HL-60/S4 treated with retinoic acid at 250 ng/mL for 4 days and 3 days (cell line): ENCODE data around the gene SLC37A4.
"Not testable (repeated sequence)": the region's sequence is repeated elsewhere in the genome, so short reads cannot be mapped to it uniquely, and the experiment has no call there.

Experiments
- in situ Hi-C: fragments of 300-500 bp; cut with MboI; formaldehyde crosslinking; loops from 2 replicates; pipeline ENCODE4 v1.7.0; 2022; ENCODE audit warnings: low sequenced_read_pairs

SLC37A4 gene

GRCh38 chr11:119042927-119043326 lies 12.2 kb upstream of the SLC37A4 start:
- in situ Hi-C loops, result no loop called here

- in situ Hi-C loops, result no loop called here
Observed at GRCh38 chr11:119041821-119042514, 11.3 kb upstream of the SLC37A4 start.

GRCh38 chr11:119039471-119039870 lies 8.8 kb upstream of the SLC37A4 start:
- in situ Hi-C loops, result not testable (repeated sequence)

- in situ Hi-C loops, result no loop called here
Observed at GRCh38 chr11:119038884-119039283, 8.2 kb upstream of the SLC37A4 start.

GRCh38 chr11:119034813-119035212 lies 4.1 kb upstream of the SLC37A4 start:
- in situ Hi-C loops, result no loop called here

GRCh38 chr11:119033421-119033820 lies 2.7 kb upstream of the SLC37A4 start:
- in situ Hi-C loops, result not testable (repeated sequence)

GRCh38 chr11:119031912-119032280 lies 1.2 kb upstream of the SLC37A4 start:
- in situ Hi-C loops, result no loop called here

GRCh38 chr11:119030029-119030328 lies 698 bp downstream of the SLC37A4 start:
- in situ Hi-C loops, result no loop called here

- in situ Hi-C loops, result no loop called here
Observed at GRCh38 chr11:119029340-119030028, 1.2 kb downstream of the SLC37A4 start.

- in situ Hi-C loops, result no loop called here
Observed at GRCh38 chr11:119029069-119029339, 1.7 kb downstream of the SLC37A4 start.

- in situ Hi-C loops, result no loop called here
Observed at GRCh38 chr11:119028346-119029068, 2.2 kb downstream of the SLC37A4 start.

GRCh38 chr11:119027561-119028345 lies 2.9 kb downstream of the SLC37A4 start:
- in situ Hi-C loops, result no loop called here

- in situ Hi-C loops, result no loop called here
Observed at GRCh38 chr11:119026970-119027369, 3.7 kb downstream of the SLC37A4 start.

GRCh38 chr11:119025978-119026766 lies 4.5 kb downstream of the SLC37A4 start:
- in situ Hi-C loops, result no loop called here

GRCh38 chr11:119025541-119025940 lies 5.1 kb downstream of the SLC37A4 start:
- in situ Hi-C loops, result no loop called here

GRCh38 chr11:119025099-119025473 lies 5.6 kb downstream of the SLC37A4 start:
- in situ Hi-C loops, result no loop called here

GRCh38 chr11:119024430-119025098 lies 6.1 kb downstream of the SLC37A4 start:
- in situ Hi-C loops, result no loop called here

GRCh38 chr11:119023741-119024140 lies 6.9 kb downstream of the SLC37A4 start:
- in situ Hi-C loops, result no loop called here

- in situ Hi-C loops, result no loop called here
Observed at GRCh38 chr11:119021631-119022030, 9.0 kb downstream of the SLC37A4 start.

- in situ Hi-C loops, result no loop called here
Observed at GRCh38 chr11:119019996-119020395, 10.7 kb downstream of the SLC37A4 start.
